Hepatocyte (in vitro differentiated cells): ENCODE results near the gene HNRNPLL. TPM values are rescaled to one million over a fixed set of nuclear protein-coding genes. Genes with fewer than 3 reads are reported as not detected.

Experiments
- DNase-seq: peaks from one replicate; pipeline ENCODE4 v3.0.0-alpha.2; 2016; ENCODE audit warnings: low spot score
- H2AFZ ChIP-seq: fragments of 200-600 bp; sonication (generic); 2 replicates; pipeline ENCODE4 v1.6.0; 2016; ENCODE audit warnings: antibody characterized with exemption, mild to moderate bottlenecking
- H3K27ac ChIP-seq: fragments of 200-600 bp; sonication (generic); 2 replicates; pipeline ENCODE4 v1.5.1; 2016; ENCODE audit warnings: mild to moderate bottlenecking
- H3K27me3 ChIP-seq: fragments of 200-600 bp; sonication (generic); 2 replicates; pipeline ENCODE4 v1.6.1; 2016
- H3K36me3 ChIP-seq: fragments of 200-600 bp; sonication (generic); replicated peaks from 2 replicates; pipeline ENCODE4 v1.5.1; 2016; ENCODE audit warnings: low read depth; ENCODE audit not compliant: insufficient read depth
- H3K4me1 ChIP-seq: fragments of 200-600 bp; sonication (generic); 2 replicates; pipeline ENCODE4 v1.5.1; 2016; ENCODE audit warnings: mild to moderate bottlenecking, moderate library complexity; ENCODE audit not compliant: insufficient read depth
- H3K4me2 ChIP-seq: fragments of 200-600 bp; sonication (generic); 2 replicates; pipeline ENCODE4 v1.6.0; 2016
- H3K4me3 ChIP-seq: fragments of 200-600 bp; sonication (generic); 2 replicates; pipeline ENCODE4 v1.5.1; 2016; ENCODE audit warnings: mild to moderate bottlenecking
- H3K79me2 ChIP-seq: fragments of 200-600 bp; sonication (generic); 2 replicates; pipeline ENCODE4 v1.6.0; 2017; ENCODE audit warnings: mild to moderate bottlenecking
- H3K9me2 ChIP-seq: fragments of 200-600 bp; sonication (generic); replicated peaks from 2 replicates; pipeline ENCODE4 v1.6.0; 2017; ENCODE audit warnings: mild to moderate bottlenecking; ENCODE audit not compliant: insufficient read depth
- H3K9me3 ChIP-seq: fragments of 200-600 bp; sonication (generic); 2 replicates; pipeline ENCODE4 v1.5.1; 2016; ENCODE audit warnings: low read depth, mild to moderate bottlenecking
- H4K20me1 ChIP-seq: fragments of 200-600 bp; sonication (generic); 2 replicates; pipeline ENCODE4 v1.6.0; 2016; ENCODE audit warnings: mild to moderate bottlenecking; ENCODE audit not compliant: insufficient read depth, poor library complexity, severe bottlenecking
- CTCF ChIP-seq: fragments of 200-600 bp; sonication (generic); IDR thresholded peaks from 2 replicates; pipeline ENCODE4 v1.5.1; 2016; ENCODE audit warnings: antibody characterized with exemption, mild to moderate bottlenecking; ENCODE audit not compliant: poor library complexity
- EZH2 ChIP-seq: fragments of 200-600 bp; sonication (generic); IDR thresholded peaks from 2 replicates; pipeline ENCODE4 v1.6.1; 2016; ENCODE audit warnings: antibody characterized with exemption, mild to moderate bottlenecking, borderline replicate concordance
- EZH2phosphoT487 ChIP-seq: fragments of 200-600 bp; sonication (generic); IDR thresholded peaks from one replicate; pipeline ENCODE4 v1.6.1; 2018; ENCODE audit warnings: antibody characterized with exemption, mild to moderate bottlenecking, low read depth, moderate library complexity; ENCODE audit not compliant: unreplicated experiment, severe bottlenecking
- WGBS: methylation state at CpG from one replicate; pipeline ENCODE4 v1.1.6; 2016; ENCODE audit warnings: low lambda C conversion rate; ENCODE audit errors: missing lambda C conversion rate; 5-methylcytosine and 5-hydroxymethylcytosine counted together
- polyA plus RNA-seq: library from polyadenylated mRNA; unstranded; fragments of >200 nt; fragmentation: Nextera tagmentation; extraction: Ambion mirVana; gene quantifications from 2 replicates; pipeline ENCODE4 v1.2.1, GENCODE V29; 2016
- total RNA-seq: library from RNA; depleted of rRNA; stranded (reverse); fragments of >200 nt; gene quantifications from 2 replicates; pipeline ENCODE4 v1.2.3, GENCODE V29; 2014

Gene HNRNPLL
- total and polyA plus RNA-seq, 2 experiments from 2014 or later, result 37.6 to 55.7 TPM

GRCh38 chr2:38598200-38598990 is 4.3 kb downstream of the HNRNPLL start:
- H3K36me3 ChIP-seq, result no peaks in the 10 kb centered on the region
- peaks cover 90% of the 10 kb centered on the region for H3K79me2 ChIP-seq
- no peaks in the 10 kb centered on the region for H3K9me2 ChIP-seq
- H3K4me3 ChIP-seq, result no peak overlapping the region
- WGBS, result 76% methylated on average over 5 of the region's 5 CpGs
- peaks cover 23% of the 10 kb centered on the region for H3K4me1 ChIP-seq
- no peak overlapping the region for H2AFZ ChIP-seq
- no peaks in the 10 kb centered on the region for H3K9me3 ChIP-seq
- no peaks in the 10 kb centered on the region for H3K27me3 ChIP-seq
- H3K4me2 ChIP-seq, result peak overlapping the region; percentile 79
- peaks cover 82% of the 10 kb centered on the region for H4K20me1 ChIP-seq
- DNase-seq, result no peak
- TF ChIP-seq EZH2 (no peak), CTCF (no peak), EZH2phosphoT487 (no peak)
- H3K27ac ChIP-seq, result peak overlapping the region; percentile 100

GRCh38 chr2:38597115-38597514 is 5.6 kb downstream of the HNRNPLL start:
- H3K9me2 ChIP-seq, result no peaks in the 10 kb centered on the region
- H2AFZ ChIP-seq, result no peak overlapping the region
- 90% methylated on average over 5 of the region's 5 CpGs for WGBS
- peaks cover 100% of the 10 kb centered on the region for H3K79me2 ChIP-seq
- H3K36me3 ChIP-seq, result no peaks in the 10 kb centered on the region
- H3K27me3 ChIP-seq, result no peaks in the 10 kb centered on the region
- DNase-seq, result no peak
- no peak overlapping the region for H3K27ac ChIP-seq
- TF ChIP-seq EZH2phosphoT487 (no peak), CTCF (no peak), EZH2 (no peak)
- H3K4me2 ChIP-seq, result no peak overlapping the region
- H3K4me1 ChIP-seq, result peaks cover 23% of the 10 kb centered on the region
- no peak overlapping the region for H3K4me3 ChIP-seq
- no peaks in the 10 kb centered on the region for H3K9me3 ChIP-seq
- H4K20me1 ChIP-seq, result peaks cover 94% of the 10 kb centered on the region

GRCh38 chr2:38596229-38596628 is 6.5 kb downstream of the HNRNPLL start:
- TF ChIP-seq EZH2 (no peak), EZH2phosphoT487 (no peak), CTCF (no peak)
- no peak overlapping the region for H3K4me2 ChIP-seq
- 98% methylated on average over 6 of the region's 6 CpGs for WGBS
- H3K36me3 ChIP-seq, result no peaks in the 10 kb centered on the region
- H3K9me2 ChIP-seq, result no peaks in the 10 kb centered on the region
- H3K79me2 ChIP-seq, result peaks cover 100% of the 10 kb centered on the region
- no peaks in the 10 kb centered on the region for H3K27me3 ChIP-seq
- no peaks in the 10 kb centered on the region for H3K9me3 ChIP-seq
- peaks cover 96% of the 10 kb centered on the region for H4K20me1 ChIP-seq
- no peak overlapping the region for H2AFZ ChIP-seq
- no peak overlapping the region for H3K4me3 ChIP-seq
- H3K4me1 ChIP-seq, result peaks cover 23% of the 10 kb centered on the region
- no peak overlapping the region for H3K27ac ChIP-seq
- no peak for DNase-seq
